H1 (cell line): ENCODE measurements around the gene CLN6. TPM values are rescaled to one million over a fixed set of nuclear protein-coding genes. Genes with fewer than 3 reads are reported as not detected.

Source experiments
- CTCF ChIA-PET: fragments of 300-600 bp; sonication (Branson Sonifier 250); formaldehyde crosslinking; loops from one replicate; lab custom pipeline; 2021; ENCODE audit not compliant: partially characterized antibody; lab: Charles Lee
- POLR2A ChIA-PET: fragments of 300-600 bp; sonication (Branson Sonifier 250); formaldehyde crosslinking; loops from one replicate; lab custom pipeline; 2021; ENCODE audit warnings: inconsistent platforms; ENCODE audit not compliant: partially characterized antibody; lab: Charles Lee
- DNase-seq, 2 experiments: peaks; one replicate each; pipeline versions ENCODE4 v3.0.0 to v3.0.0-alpha.2; 2010 to 2022; ENCODE audit warnings: low spot score in 2 of 2, low read depth in 1 of 2, mixed read lengths in 1 of 2
- FAIRE-seq: peaks from 2 replicates; lab custom pipeline; 2011; peaks lifted over from hg19 to GRCh38; lab: Jason Lieb, UNC
- H2AFZ ChIP-seq: 2 replicates; pipeline ENCODE4 v1.8.1; 2012; ENCODE audit warnings: low read length, inconsistent platforms
- H2AK5ac ChIP-seq: 2 replicates; pipeline ENCODE4 v1.6.1; 2013; ENCODE audit warnings: low read depth, low read length
- H2BK120ac ChIP-seq: replicated peaks from 2 replicates; pipeline ENCODE3; 2013; ENCODE audit warnings: low read depth, low read length, inconsistent platforms
- H2BK12ac ChIP-seq: 2 replicates; pipeline ENCODE4 v1.6.1; 2013; ENCODE audit warnings: low read depth, low read length
- H2BK15ac ChIP-seq: 2 replicates; pipeline ENCODE4 v1.6.1; 2013; ENCODE audit warnings: low read length
- H2BK20ac ChIP-seq: 2 replicates; pipeline ENCODE4 v1.6.1; 2013; ENCODE audit warnings: low read length
- H2BK5ac ChIP-seq: 2 replicates; pipeline ENCODE4 v1.6.1; 2013; ENCODE audit warnings: low read depth, low read length
- H3K14ac ChIP-seq: 2 replicates; pipeline ENCODE4 v1.6.1; 2013; ENCODE audit warnings: inconsistent platforms; ENCODE audit not compliant: insufficient read length
- H3K18ac ChIP-seq: 2 replicates; pipeline ENCODE4 v1.6.1; 2013; ENCODE audit warnings: low read length; ENCODE audit errors: extremely low read depth
- H3K23ac ChIP-seq: 2 replicates; pipeline ENCODE4 v1.6.1; 2013; ENCODE audit warnings: inconsistent platforms; ENCODE audit not compliant: insufficient read length
- H3K23me2 ChIP-seq: 2 replicates; pipeline ENCODE4 v1.6.1; 2013; ENCODE audit warnings: low read depth, low read length
- H3K27ac ChIP-seq: 2 replicates; pipeline ENCODE4 v1.6.1; 2011; ENCODE audit warnings: low read depth, low read length, inconsistent platforms
- H3K27me3 ChIP-seq, 4 experiments: replicated peaks in 1 of 4; 1 replicate in 1 of 4; 2 replicates in 3 of 4; pipeline versions ENCODE4 v1.6.1 to v1.8.1; 2011 to 2013; ENCODE audit warnings: low read length in 3 of 4, mild to moderate bottlenecking in 3 of 4, inconsistent platforms in 2 of 4, mixed read lengths in 2 of 4, moderate library complexity in 1 of 4; ENCODE audit not compliant: control insufficient read depth in 3 of 4, insufficient read depth in 3 of 4; ENCODE audit errors: extremely low read depth in 1 of 4
- H3K36me3 ChIP-seq, 4 experiments: 2 replicates each; pipeline versions ENCODE4 v1.6.1 to v1.8.1; 2011 to 2013; ENCODE audit warnings: mild to moderate bottlenecking in 4 of 4, low read length in 3 of 4, moderate library complexity in 2 of 4, control low read depth in 1 of 4, inconsistent platforms in 1 of 4; ENCODE audit not compliant: insufficient read depth in 4 of 4, control insufficient read depth in 2 of 4
- H3K4ac ChIP-seq: replicated peaks from 2 replicates; pipeline ENCODE3; 2013; ENCODE audit warnings: low read length, low read depth, mixed read lengths, inconsistent platforms; ENCODE audit not compliant: insufficient read length
- H3K4me1 ChIP-seq, 4 experiments: replicated peaks in 1 of 4; 1 replicate in 1 of 4; 2 replicates in 3 of 4; pipeline versions ENCODE4 v1.6.1 to v1.8.1; 2011 to 2013; ENCODE audit warnings: low read length in 3 of 4, inconsistent platforms in 2 of 4, mixed read lengths in 1 of 4; ENCODE audit not compliant: insufficient read depth in 4 of 4, control insufficient read depth in 3 of 4
- H3K4me2 ChIP-seq, 2 experiments: 2 replicates each; pipeline versions ENCODE4 v1.6.1 to v1.8.1; 2011 to 2013; ENCODE audit warnings: low read depth in 2 of 2, low read length in 2 of 2, control low read depth in 1 of 2, inconsistent platforms in 1 of 2, mild to moderate bottlenecking in 1 of 2; ENCODE audit not compliant: insufficient read depth in 1 of 2
- H3K4me3 ChIP-seq, 4 experiments: fragments of 200-600, 300-600 bp in 1 of 4; sonication (generic), shearing (Covaris generic), sonication (Bioruptor Twin) in 1 of 4; 2 replicates each; pipeline versions ENCODE4 v1.5.1 to v1.8.1; 2011 to 2016; ENCODE audit warnings: low read length in 4 of 4, low read depth in 3 of 4, control low read depth in 2 of 4, inconsistent platforms in 2 of 4, mild to moderate bottlenecking in 2 of 4, mixed read lengths in 1 of 4, moderate library complexity in 1 of 4; ENCODE audit not compliant: insufficient read depth in 2 of 4; ENCODE audit errors: extremely low read depth in 1 of 4
- H3K56ac ChIP-seq: replicated peaks from 2 replicates; pipeline ENCODE3; 2013; ENCODE audit warnings: low read depth, mild to moderate bottlenecking, mixed read lengths, low read length, inconsistent platforms; ENCODE audit not compliant: insufficient read length
- H3K79me1 ChIP-seq: 2 replicates; pipeline ENCODE4 v1.6.1; 2013; ENCODE audit warnings: low read depth, low read length, control low read depth
- H3K79me2 ChIP-seq, 2 experiments: 2 replicates each; pipeline versions ENCODE4 v1.6.1 to v1.8.1; 2012 to 2013; ENCODE audit warnings: low read length in 2 of 2, mild to moderate bottlenecking in 2 of 2, inconsistent platforms in 1 of 2; ENCODE audit not compliant: insufficient read depth in 2 of 2, control insufficient read depth in 1 of 2
- H3K9ac ChIP-seq, 4 experiments: replicated peaks in 1 of 4; 1 replicate in 1 of 4; 2 replicates in 3 of 4; pipeline versions ENCODE4 v1.6.1 to v1.8.1; 2011 to 2013; ENCODE audit warnings: low read depth in 3 of 4, low read length in 3 of 4, control low read depth in 2 of 4, mild to moderate bottlenecking in 2 of 4, moderate library complexity in 2 of 4, inconsistent platforms in 1 of 4; ENCODE audit errors: extremely low read depth in 1 of 4
- H3K9me3 ChIP-seq, 2 experiments: 2 replicates each; pipeline versions ENCODE4 v1.6.1 to v1.8.1; 2012 to 2013; ENCODE audit warnings: mild to moderate bottlenecking in 2 of 2, moderate library complexity in 2 of 2, control low read depth in 1 of 2, inconsistent platforms in 1 of 2, low read depth in 1 of 2, low read length in 1 of 2, mixed read lengths in 1 of 2; ENCODE audit not compliant: insufficient read depth in 2 of 2
- H4K20me1 ChIP-seq, 2 experiments: replicated peaks in 1 of 2; 2 replicates each; pipeline versions ENCODE3 to v1.8.1; 2011 to 2013; ENCODE audit warnings: inconsistent platforms in 2 of 2, low read length in 2 of 2, mild to moderate bottlenecking in 1 of 2; ENCODE audit not compliant: insufficient read depth in 2 of 2, control insufficient read depth in 1 of 2
- H4K5ac ChIP-seq: 2 replicates; pipeline ENCODE4 v1.6.1; 2013; ENCODE audit warnings: low read length, low read depth, mixed read lengths, inconsistent platforms; ENCODE audit not compliant: insufficient read length
- H4K8ac ChIP-seq: 2 replicates; pipeline ENCODE4 v1.8.0; 2013; ENCODE audit warnings: mild to moderate bottlenecking, moderate library complexity, low read length, inconsistent platforms; ENCODE audit not compliant: insufficient read depth; ENCODE audit errors: extremely low read depth
- H4K91ac ChIP-seq: replicated peaks from 2 replicates; pipeline ENCODE3; 2013; ENCODE audit warnings: low read length, mixed read lengths, inconsistent platforms; ENCODE audit not compliant: insufficient read length
- ATF3 ChIP-seq: IDR thresholded peaks from 2 replicates; pipeline ENCODE4 v1.6.1; 2011; ENCODE audit warnings: low read depth, mild to moderate bottlenecking, low read length; ENCODE audit not compliant: insufficient read depth
- POLR2A ChIP-seq, 2 experiments: IDR thresholded peaks; 1 replicate in 1 of 2; 2 replicates in 1 of 2; pipeline ENCODE4 v1.6.1; 2011; ENCODE audit warnings: low read depth in 2 of 2, low read length in 2 of 2, mild to moderate bottlenecking in 2 of 2; ENCODE audit errors: control extremely low read depth in 1 of 2
- WGBS, 2 experiments: shearing (Covaris generic) in 1 of 2; methylation state at CpG; one replicate each; pipeline versions ENCODE4 v1.1.6 to v1.1.7; 2013 to 2015; ENCODE audit warnings: low lambda C conversion rate in 2 of 2, mixed read lengths in 2 of 2, inconsistent platforms in 1 of 2, low coverage in 1 of 2, missing lambda C conversion rate in 1 of 2; ENCODE audit not compliant: insufficient replicate concordance in 2 of 2, insufficient coverage in 1 of 2, insufficient read length in 1 of 2; ENCODE audit errors: extremely low coverage in 1 of 2, missing lambda C conversion rate in 1 of 2; 5-methylcytosine and 5-hydroxymethylcytosine counted together
- polyA plus RNA-seq, 7 experiments: library from polyadenylated mRNA; depleted of rRNA in 3 of 7; stranded (reverse) in 5 of 7; unstranded in 2 of 7; fragments of >200 nt in 5 of 7; fragments of 200-250 nt in 2 of 7; gene quantifications; 1 replicate in 5 of 7; 2 replicates in 1 of 7; 4 replicates in 1 of 7; pipeline versions ENCODE4 v1.2.1 to v1.2.3, GENCODE V29; 2011 to 2013; ENCODE audit warnings: missing spikeins in 2 of 7, mixed read lengths in 2 of 7
- total RNA-seq: library from RNA; stranded (reverse); fragmentation: NEBNext Ultra II Directional; extraction: Animal tissue kit (Norgen Biotek cat#: 25700); gene quantifications from 2 replicates; pipeline ENCODE4 v1.2.1, GENCODE V29; 2021

The CLN6 gene
- total and polyA plus RNA-seq, 2 of the 8 experiments (the other 6 are each of a cell fraction or from before 2014, with no cell fraction given): 60.0 to 137 TPM

DNA sequence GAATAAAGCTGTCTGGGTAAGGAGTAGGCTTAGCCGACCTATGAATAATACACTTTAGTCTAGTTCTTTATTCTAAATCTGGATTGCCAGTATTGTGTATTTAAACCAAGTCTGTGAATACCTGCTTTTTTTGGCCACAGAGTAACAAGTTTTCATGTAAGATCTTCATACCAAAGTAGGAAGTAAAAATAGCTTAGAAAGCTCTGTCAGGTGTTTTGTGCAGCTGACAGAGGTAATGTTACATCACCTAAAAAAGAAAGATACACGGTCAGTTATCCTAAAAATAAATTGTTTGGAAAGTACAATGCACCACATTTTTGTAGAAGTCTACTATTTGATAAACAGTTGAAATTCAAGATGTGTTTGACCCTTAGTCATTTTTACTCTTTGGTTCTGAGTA lies 40.9 kb downstream of the CLN6 start:
- Histone ChIP-seq H4K8ac (no peak overlapping the region), H2BK5ac (no peak overlapping the region), H3K79me2 (no peaks in the 10 kb centered on the region), H3K36me3 (peaks cover 0 to 50% (median 27%) of the 10 kb centered on the region in 4 experiments; a peak in 5 of 8 replicates), H3K14ac (no peak overlapping the region), H3K4me1 (no peaks in the 10 kb centered on the region; a peak in 1 of 7 replicates), H3K4ac (no peak overlapping the region), H3K4me2 (no peak overlapping the region), H2BK15ac (no peak overlapping the region), H3K79me1 (no peaks in the 10 kb centered on the region), H2BK20ac (no peak overlapping the region), H2BK120ac (no peak overlapping the region), H4K91ac (no peak overlapping the region), H3K27ac (no peak overlapping the region), H2BK12ac (no peak overlapping the region), H3K27me3 (no peaks in the 10 kb centered on the region), H3K18ac (no peak overlapping the region), H3K4me3 (no peak overlapping the region), H3K23ac (no peak overlapping the region), H2AFZ (no peak overlapping the region), H3K9me3 (no peaks in the 10 kb centered on the region), H2AK5ac (no peak overlapping the region), H3K23me2 (no peaks in the 10 kb centered on the region), H4K5ac (no peak overlapping the region), H4K20me1 (no peaks in the 10 kb centered on the region), H3K56ac (no peak overlapping the region), H3K9ac (no peak overlapping the region)
- no peak for DNase-seq
- WGBS, 2 experiments: 87% methylated on average over 2 of the region's 2 CpGs; no CpG with 5 or more reads in 1 of the 2 experiments
- ChIA-PET CTCF (no interaction called here), POLR2A (interaction anchor here (1.0 kb wide), 1 partner anchor 11 kb away, joined by 3 read pairs; no protein-coding TSS in a partner anchor)
- FAIRE-seq: no peak
- TF ChIP-seq POLR2A (IDR thresholded peaks at IDR 0.05; ENCODE audit: control extremely low read depth in 1 of 2, low read depth in 2 of 2, low read length in 2 of 2): 0 out of 3 replicates have a peak, but pooled peaks of 1 of the 2 experiments have one; percentile 9
- no peak for TF ChIP-seq ATF3
